ENCODE data around the gene TNNT2. TPM values are rescaled to one million over a fixed set of nuclear protein-coding genes. Genes with fewer than 3 reads are reported as not detected.

The TNNT2 gene
- total RNA-seq, result 1 to 10 TPM in 2 of 6 donors, under 1 TPM in 4; 0.06 to 3.0 (median 0.70) TPM
- polyA plus RNA-seq, result 1 to 10 TPM; 2.4 to 7.0 TPM

DNA sequence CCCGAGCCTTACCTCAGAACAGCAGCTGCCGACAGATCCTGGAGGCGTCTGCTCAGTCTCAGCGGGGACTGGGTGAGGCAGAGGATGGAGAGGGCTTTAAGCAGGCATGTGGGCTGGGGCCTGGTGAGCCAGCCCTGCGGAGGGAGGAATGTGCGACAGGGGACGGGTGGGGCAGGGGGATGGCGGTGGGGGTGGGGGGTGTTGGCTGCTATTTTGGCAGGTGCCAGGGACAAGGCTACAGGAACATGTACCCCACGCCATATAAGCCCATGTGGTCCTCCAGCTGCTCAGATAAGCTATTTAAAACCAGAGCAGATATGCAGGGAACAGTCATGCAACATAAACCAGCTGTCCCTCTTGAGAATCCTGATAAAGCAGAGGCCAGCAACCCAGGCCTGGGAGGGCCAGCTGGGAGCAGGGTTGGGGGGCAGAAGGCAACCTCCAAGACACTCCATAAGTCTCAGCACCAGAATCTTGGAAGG is at the start of gene TNNT2:
Gene TNNT2, minus strand, starts transcription at position 70 of the 482 bp plus-strand sequence. CDS start 4,426 bp downstream, outside the sequence.
- Histone ChIP-seq H3K9me3 (no peaks in the 10 kb centered on the region), H3K4me3 (no peak within 1 kb of the TSS), H3K27ac (no peak within 1 kb of the TSS), H3K36me3 (no peaks in the 10 kb centered on the region), H3K4me1 (no peaks in the 10 kb centered on the region), H3K27me3 (no peaks in the 10 kb centered on the region)
- WGBS, 2 donors, result 45 to 56% methylated on average over 9 of the region's 9 CpGs
- DNase-seq (no peak), ATAC-seq (no peak), FAIRE-seq (no peak)
- TF ChIP-seq, protein P1, sequence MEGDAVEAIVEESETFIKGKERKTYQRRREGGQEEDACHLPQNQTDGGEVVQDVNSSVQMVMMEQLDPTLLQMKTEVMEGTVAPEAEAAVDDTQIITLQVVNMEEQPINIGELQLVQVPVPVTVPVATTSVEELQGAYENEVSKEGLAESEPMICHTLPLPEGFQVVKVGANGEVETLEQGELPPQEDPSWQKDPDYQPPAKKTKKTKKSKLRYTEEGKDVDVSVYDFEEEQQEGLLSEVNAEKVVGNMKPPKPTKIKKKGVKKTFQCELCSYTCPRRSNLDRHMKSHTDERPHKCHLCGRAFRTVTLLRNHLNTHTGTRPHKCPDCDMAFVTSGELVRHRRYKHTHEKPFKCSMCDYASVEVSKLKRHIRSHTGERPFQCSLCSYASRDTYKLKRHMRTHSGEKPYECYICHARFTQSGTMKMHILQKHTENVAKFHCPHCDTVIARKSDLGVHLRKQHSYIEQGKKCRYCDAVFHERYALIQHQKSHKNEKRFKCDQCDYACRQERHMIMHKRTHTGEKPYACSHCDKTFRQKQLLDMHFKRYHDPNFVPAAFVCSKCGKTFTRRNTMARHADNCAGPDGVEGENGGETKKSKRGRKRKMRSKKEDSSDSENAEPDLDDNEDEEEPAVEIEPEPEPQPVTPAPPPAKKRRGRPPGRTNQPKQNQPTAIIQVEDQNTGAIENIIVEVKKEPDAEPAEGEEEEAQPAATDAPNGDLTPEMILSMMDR (IDR thresholded peaks at IDR 0.05), result no peak
- intact Hi-C loops (cut with DNase I), result no loop called here

DNA sequence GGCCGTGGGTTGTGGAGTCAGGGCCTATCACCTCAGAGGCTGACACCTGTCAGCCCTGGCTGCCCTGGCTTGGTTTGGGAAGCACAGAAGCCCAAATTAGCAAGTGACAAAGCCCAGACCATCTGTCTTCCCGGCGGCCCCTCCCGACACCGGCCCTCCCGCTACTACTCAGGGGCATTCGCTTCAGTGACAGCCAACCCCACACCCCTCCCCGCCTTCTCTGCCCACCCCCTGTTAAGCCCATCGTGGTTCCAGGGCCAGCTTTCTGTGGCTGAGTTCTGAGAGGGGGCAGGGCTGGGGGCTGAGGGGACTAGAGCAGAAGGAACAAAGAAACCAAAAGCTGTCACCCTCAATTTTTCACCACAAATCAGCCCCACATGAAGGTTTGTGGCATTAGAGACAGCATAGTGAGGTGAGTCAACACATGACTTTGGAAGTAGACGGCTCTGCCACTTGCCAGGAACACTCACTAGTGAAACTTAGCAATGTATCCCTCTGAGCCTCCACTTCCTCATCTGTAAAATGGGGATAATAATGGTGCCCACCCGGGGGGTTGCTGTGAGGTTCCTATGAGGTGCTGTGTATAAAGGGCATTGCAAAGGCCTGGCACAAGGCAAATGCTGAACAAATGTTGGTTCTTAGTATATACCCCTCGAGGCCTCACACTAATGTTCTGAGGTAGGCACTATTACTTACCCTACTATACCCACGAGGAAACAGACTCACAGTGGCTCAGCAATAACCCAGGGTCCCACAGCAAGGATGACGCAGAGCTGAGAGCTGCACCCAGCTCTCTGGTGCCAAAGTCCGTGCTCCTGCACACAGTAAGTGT is 49.2 kb upstream of the TNNT2 start:
- Histone ChIP-seq H3K36me3 (no peaks in the 10 kb centered on the region), H3K4me3 (no peak overlapping the region), H3K27me3 (no peaks in the 10 kb centered on the region), H3K27ac (no peak overlapping the region), H3K4me1 (no peaks in the 10 kb centered on the region), H3K9me3 (no peaks in the 10 kb centered on the region)
- DNase-seq (no peak), ATAC-seq (no peak), FAIRE-seq (no peak)
- intact Hi-C loops (cut with DNase I), result no loop called here
- TF ChIP-seq, protein P1 (IDR thresholded peaks at IDR 0.05), result no peak
- WGBS, 2 donors, result 76 to 80% methylated on average over 15 of the region's 15 CpGs

DNA sequence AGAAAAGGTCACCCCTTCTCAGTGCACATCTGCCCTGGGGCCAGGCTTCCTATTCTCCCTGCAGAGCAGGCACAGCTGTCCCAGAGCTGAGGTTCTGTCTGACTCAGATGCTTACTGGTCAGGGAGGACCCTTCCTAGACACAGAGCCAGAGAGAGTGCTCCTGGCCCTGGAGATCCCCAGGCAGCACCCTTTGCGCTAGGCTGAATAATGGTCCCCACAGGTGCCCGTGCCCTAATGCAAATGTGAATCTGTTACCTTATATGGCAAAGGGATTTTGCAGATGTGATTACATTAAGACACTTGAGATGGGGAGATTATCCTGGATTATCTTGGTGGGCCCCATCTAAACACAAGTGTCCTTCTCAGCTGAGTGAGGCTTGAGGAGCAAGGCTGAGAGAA is 46.7 kb upstream of the TNNT2 start:
- no peaks in the 10 kb centered on the region for H3K9me3 ChIP-seq
- WGBS, 2 donors, result 100% methylated on average over 2 of the region's 2 CpGs
- H3K27ac ChIP-seq, result no peak overlapping the region
- no peak overlapping the region for H3K4me3 ChIP-seq
- H3K36me3 ChIP-seq, result no peaks in the 10 kb centered on the region
- no peaks in the 10 kb centered on the region for H3K4me1 ChIP-seq
- intact Hi-C loops (cut with DNase I), result no loop called here
- TF ChIP-seq, protein P1 (IDR thresholded peaks at IDR 0.05), result no peak
- no peaks in the 10 kb centered on the region for H3K27me3 ChIP-seq
- no peak for DNase-seq
- no peak for FAIRE-seq
- no peak for ATAC-seq

DNA sequence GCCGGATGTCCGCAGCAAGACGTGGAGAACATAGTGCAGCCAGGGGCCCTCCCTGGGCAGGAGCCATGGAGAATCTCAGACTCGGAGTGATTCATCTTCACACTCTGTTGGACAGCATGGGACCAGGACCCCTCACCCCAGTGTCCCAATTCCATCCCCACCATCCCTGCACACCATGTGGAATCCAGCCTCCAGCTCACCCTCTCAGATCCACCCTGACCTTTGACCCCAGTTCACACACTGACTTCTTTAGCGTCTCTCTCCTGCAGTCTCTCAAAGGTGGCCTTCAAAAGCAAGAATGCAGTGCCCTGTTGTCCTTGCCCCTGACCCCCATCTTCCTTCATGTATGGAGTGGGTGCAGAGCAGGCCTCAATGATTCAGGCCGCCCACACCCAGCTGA is 46.2 kb upstream of the TNNT2 start:
- no peaks in the 10 kb centered on the region for H3K27me3 ChIP-seq
- intact Hi-C loops (cut with DNase I), result no loop called here
- H3K9me3 ChIP-seq, result no peaks in the 10 kb centered on the region
- H3K4me3 ChIP-seq, result no peak overlapping the region
- 88 to 91% methylated on average over 6 of the region's 6 CpGs for WGBS, 2 donors
- H3K36me3 ChIP-seq, result no peaks in the 10 kb centered on the region
- H3K27ac ChIP-seq, result no peak overlapping the region
- no peaks in the 10 kb centered on the region for H3K4me1 ChIP-seq
- DNase-seq, result no peak
- no peak for FAIRE-seq
- ATAC-seq, result no peak
- TF ChIP-seq, protein P1 (IDR thresholded peaks at IDR 0.05), result no peak
